IPS-11a (cell line): ENCODE measurements around the gene MSH3.
"Not testable (repeated sequence)": the region's sequence is repeated elsewhere in the genome, so short reads cannot be mapped to it uniquely, and the experiment has no call there.

Experiments used
- H3K4me3 ChIP-seq: one replicate; pipeline ENCODE4 v1.5.1; 2013; ENCODE audit warnings: low read depth, low read length, control low read depth

Gene MSH3

DNA sequence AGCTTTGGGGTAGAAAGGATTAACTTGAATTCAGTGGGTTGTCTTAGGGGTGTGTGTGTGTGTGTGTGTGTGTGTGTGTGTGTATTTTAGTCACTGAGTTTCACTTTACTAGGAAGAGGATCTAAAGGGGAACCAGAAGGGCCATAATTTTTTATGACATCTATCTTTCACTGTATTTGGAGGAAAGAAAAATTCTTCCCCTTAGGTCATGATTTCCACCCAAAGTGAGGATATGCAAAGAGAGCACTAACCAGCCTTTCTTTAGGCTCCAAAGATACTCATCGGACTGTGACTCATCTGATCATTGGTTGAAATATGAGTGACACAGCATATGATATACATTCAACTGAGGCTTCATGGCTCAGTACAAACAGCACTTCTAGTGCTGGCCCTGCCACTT is 230.5 kb downstream of the MSH3 start:
- no peak overlapping the region for H3K4me3 ChIP-seq

DNA sequence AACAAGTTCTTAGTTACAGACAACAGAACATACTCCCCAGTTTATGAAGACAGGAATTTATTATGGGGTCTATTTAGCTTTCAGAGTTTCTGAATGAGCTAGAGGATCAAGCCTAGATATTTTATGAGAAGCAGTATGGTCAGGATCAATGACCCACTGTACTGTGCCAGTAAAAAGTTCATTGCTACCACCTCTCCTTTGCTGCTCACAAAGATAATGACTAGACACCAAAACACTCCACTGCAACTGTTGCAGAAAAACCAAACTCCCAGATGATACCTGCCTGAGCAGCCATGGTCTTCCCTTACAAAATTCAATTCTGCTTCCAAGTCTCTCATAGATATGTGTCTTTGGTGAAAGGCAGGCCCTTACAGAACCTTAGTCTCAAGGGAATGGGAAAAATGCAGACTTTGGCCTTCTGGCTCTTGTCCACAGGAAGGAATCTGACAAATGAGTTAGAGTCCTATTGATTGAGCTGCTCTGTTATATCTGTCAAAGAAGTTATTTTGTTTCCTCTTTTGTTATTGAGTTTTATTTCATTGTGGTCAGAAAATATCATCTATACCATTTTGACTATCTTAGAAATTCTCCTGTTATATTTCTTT is 231.0 kb downstream of the MSH3 start:
- no peak overlapping the region for H3K4me3 ChIP-seq

DNA sequence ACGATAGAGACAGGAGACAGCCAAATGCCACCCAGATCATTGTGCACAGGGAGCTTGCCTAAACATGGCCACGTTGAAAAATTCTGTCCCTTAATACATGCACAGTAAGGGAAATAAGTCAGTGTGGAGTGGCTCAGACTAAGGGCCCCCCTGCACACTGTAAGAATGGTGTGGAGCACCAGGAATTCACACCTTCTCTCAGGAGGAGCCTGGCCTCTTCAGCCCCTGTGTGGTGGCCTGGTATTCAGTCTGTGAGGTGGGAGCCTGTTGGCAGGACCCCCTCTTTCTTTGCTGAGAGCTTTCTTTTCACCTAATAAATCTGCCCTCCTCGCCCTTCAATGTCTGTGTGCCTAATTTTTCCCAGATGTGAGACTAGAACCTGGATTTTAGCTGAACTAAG is 239.6 kb downstream of the MSH3 start:
- H3K4me3 ChIP-seq, result no peak overlapping the region

DNA sequence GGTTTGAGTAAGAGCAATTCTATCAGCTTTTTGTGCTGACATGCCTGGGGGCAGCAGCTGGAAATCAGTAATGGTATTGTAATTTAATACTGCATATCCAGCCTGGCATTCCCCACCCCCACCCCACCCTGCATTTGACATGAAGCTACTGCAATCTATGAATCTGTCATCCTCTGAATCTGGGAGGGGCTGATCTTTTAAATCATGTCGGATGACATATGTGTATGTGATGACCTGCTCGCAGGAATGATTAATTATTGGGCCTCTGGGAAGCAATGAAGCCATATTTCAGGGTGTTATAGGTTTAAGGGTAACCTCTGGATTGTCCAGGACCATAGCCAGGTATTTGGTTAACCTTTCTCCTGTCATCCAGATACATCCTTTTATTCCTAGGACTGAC is 241.1 kb downstream of the MSH3 start:
- no peak overlapping the region for H3K4me3 ChIP-seq

DNA sequence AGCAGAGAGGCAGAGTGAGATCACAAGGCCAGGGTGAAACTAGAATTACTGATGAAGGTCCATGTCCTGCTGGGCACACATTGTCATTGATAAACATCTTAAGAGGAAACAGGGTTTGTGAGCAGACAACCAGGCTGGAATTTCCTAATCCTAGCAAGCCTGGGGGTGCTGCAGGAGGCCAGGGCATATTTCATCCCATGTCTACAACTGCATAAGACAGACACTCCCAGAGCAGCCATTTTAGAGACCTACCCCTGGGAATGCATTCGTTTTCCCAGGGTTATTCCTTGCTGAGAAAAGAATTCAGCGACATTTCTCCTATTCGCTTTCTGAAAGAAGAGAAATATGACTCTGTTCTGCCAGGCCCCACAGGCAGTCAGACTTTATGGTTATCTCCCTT is 248.2 kb downstream of the MSH3 start:
- not testable (repeated sequence) for H3K4me3 ChIP-seq

DNA sequence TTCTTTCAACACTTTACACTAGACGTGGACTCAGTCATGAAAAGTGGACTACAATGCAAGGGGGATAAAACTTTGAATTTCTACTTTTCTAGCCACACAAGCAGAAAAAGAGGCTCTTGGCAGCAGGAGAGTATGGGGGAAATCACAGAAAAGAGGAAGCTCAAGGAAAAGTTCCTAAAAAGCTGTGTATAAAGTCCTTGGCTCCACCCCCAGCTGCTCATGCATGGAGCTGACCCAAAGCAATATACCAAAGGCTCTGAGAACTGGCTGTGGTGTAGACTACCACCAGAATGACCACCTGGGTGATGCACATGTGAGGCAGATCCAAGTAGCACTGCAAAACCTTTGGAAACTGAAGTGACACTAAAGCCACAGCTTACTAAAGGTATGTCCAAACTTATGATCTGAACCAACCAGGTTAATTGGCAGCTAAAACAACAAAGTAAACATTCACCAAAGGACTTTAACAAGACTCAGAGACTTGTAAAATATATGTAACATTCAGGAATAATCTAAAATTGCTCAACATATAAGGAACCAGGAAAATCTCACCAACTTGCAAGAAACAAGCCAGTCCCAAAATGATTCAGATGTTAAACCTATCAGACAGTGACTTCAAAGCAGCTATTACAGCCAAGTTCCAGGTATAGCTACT is 250.2 kb downstream of the MSH3 start:
- no peak overlapping the region for H3K4me3 ChIP-seq

DNA sequence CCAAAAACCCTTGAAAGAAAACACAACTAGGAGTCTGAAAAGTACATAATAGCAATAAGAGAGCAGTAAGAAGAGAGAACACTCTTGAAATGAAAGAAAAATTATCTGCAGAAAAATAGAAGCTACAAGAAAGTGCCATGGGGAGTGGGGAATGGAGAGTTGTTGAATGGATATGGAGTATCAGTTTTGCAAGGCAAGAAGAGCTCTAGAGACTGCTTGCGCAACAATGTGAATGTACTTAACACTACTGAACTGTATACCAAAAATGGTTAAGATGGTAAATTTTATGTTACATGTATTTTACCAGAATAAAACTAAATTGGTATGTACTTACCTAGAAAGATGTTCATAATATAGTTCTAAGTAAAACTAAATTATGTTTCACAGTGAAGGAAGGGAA is 251.0 kb downstream of the MSH3 start:
- H3K4me3 ChIP-seq, result no peak overlapping the region

DNA sequence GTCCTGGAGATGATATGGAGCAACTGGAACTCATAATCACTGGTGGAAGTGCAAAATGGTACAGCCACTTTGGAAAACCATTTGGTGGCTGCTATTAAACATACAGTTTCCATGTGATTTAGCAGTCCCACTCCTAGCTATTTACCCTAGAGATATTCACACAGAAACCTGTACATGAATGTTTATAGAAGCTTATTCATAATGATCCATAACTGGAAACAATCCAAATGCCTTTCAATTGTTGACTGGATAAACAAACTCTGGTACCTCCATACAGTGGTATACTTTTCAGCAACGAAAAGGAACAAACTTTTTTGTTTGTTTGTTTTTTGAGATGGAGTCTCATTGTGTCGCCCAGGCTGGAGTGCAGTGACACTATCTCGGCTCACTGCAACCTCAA is 258.0 kb downstream of the MSH3 start:
- H3K4me3 ChIP-seq, result no peak overlapping the region

DNA sequence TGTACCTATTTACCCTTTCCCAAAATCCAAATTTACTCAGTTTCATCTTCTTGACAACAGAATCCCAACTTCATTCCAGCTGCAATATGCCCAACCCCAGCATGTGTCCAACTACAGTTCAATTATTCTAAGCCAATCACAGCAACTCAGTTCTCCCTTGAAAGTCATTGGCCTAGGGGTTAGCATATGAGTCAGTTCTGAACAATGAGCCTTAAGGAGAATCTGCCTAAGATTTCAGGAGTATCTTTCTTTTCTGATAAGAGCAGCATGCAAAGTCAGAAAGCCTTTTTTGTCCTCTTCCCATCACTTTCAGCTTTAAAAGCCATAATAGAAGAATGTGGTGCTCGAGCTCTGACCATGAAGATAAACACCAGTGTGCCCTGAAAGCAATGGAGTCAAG is 261.3 kb downstream of the MSH3 start:
- no peak overlapping the region for H3K4me3 ChIP-seq

DNA sequence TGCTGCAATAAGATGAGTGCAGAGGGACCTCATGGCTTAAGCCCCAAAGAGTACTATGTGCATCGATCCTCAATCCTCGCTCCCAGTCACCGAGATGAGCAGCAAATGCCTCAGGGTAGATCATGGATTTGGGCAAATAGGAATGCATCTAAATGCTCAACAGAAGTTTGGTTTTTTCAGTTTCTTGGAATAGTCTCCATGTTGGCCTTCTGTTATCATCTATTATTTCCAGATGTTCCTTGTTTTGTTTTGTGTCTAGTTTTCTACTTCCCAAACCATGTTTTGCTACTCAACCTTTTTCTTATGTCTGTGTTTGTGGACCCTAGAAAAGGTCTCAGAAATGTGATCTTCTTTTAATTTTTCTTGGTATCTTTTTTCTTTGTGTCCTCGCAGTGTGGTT is 262.2 kb downstream of the MSH3 start:
- no peak overlapping the region for H3K4me3 ChIP-seq

DNA sequence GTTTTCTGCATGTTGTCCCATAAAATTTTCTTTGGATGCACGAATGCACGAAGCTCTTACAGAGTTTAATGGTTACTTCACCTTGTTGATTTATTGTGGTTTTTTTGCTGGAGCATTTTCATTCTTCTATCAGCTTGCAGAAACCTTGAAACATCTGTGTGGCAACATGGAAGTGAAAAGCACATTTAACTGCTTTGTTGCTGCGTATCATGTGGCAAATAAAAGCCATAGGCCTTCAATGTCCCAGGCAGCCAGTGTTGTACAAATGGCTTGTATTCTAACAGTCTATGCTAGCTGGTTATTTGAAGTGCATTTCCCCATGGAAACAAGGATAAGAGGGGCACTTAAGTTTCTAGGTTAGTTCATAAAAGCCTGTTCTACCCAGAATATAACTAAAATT is 263.2 kb downstream of the MSH3 start:
- H3K4me3 ChIP-seq, result no peak overlapping the region

DNA sequence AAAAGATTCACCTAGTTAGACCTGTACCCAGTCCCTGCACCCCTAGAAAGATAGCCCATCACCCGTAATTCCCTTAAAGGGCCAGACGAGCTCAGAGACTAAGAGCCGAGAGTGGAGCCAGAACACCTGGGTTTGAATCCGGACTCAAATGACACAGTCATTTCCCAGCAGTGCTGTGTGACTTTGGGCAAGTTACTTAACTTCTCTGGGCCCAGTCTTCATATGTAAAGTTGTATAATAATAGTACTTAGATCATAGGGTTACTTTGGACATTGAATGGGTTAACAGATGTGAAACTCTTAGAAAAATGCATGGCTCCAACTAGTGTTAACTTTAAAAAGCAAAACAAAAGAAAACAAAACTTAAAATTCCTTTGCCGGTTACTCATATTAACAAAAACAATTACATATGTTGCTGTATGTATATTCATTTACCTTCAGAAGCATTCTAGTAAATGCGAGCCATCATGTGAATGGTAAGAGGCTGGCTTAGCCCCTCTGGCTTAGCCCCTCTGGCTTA is 265.3 kb downstream of the MSH3 start:
- no peak overlapping the region for H3K4me3 ChIP-seq

DNA sequence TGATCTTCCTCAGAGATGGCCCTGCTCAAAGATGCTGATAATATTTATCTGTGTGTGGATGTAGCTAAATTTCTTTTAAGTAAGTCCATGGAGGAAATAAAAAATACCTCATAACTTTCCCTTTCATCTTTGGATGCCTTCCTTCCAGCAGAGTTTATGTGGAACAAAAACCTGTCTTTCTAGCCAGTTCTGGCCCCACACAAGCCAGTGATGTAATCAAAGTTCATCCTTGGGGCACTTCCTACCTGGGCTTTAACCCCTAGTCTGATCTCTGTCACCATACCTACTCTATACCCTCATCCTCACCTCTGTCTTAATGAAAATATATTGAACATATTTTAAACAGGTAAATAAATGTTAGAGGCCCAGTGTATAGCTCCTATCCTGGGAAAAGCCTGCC is 265.9 kb downstream of the MSH3 start:
- H3K4me3 ChIP-seq, result no peak overlapping the region

DNA sequence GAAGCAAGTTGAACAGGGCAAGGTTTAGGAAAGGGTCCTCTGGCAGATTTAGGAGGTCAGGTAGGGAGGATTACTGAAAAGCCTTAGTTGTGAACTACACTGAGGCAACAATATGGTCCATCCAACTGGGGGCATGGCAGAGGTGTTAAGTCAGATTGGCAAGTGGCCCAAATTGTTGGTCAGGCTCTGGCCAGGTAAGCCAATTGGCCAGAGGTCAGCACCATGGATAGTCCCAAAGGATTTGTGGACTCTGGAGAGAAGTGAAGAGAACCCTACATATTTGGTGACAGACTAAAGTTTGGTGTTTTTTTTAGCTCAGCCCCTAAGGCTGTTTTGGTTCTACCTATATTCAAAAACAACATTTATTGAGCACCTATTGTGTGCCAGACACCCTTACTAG is 266.6 kb downstream of the MSH3 start:
- no peak overlapping the region for H3K4me3 ChIP-seq

DNA sequence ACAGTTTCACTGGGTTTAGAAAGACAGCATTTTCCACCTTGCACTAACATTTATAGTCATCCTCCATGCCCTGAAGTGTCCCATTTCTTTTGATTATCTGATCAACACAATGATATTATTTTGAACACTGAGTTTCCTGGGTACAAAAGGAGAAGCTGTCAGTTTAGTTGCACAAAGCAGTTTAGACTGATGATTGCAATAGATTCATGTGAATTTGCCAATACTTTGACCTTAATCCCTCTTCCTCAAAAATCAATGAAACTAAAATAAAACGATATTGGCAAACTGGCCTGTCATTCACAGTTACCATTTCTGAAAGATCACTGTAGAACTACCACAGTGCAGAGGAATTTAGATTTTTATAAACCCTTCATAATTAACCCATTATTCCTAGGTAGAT is 271.5 kb downstream of the MSH3 start:
- no peak overlapping the region for H3K4me3 ChIP-seq
